ENCODE measurements around the gene KRT76. TPM values are rescaled to one million over a fixed set of nuclear protein-coding genes. Genes with fewer than 3 reads are reported as not detected.
A peak's percentile ranks its signal among the peaks of the same experiment; 100 is the strongest.

Gene KRT76
- total and polyA plus RNA-seq, 2 experiments from 2014 or later, result not detected

DNA sequence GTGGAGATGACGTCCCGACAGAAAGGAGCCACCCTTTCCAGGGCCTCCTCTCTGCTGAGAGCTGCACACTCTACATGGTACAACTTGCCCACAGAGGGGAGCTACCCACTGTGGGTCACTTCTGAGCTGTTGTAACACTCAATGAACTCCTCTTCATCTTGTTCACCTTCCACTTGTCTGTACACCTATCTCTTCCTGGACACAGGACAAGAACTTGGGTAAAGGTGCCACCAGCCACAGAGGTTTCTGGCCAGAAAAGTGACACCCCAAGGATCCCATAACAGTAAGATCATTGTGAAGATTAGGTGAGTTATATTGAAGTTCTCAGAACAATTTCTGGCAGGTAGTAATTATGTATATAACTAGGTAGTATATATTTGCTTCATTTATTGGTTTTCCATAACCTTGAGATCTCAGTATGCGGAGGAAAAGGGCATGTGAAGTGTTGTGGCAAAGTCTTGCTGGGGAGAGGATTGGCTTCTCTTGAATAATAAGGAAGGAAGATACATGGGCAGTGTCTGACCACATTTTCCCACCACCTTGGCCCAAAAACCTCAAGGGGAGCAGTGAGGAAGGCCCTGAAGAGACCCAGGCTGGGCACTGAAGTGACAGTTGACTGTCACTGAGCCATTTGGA is 34.2 kb downstream of the KRT76 start (continued):
- TF ChIP-seq ZNF331 (CRISPR knock-in tag; IDR thresholded peaks at IDR 0.05; ENCODE audit: low read depth) (no peak), POLR2AphosphoS5 (IDR thresholded peaks at IDR 0.05; ENCODE audit: low read depth) (no peak), CREB1 (CRISPR knock-in tag; IDR thresholded peaks at IDR 0.05; ENCODE audit: low read depth) (no peak), ZNF114 (CRISPR knock-in tag; IDR thresholded peaks at IDR 0.05) (no peak)
- TF ChIP-seq, protein P1, sequence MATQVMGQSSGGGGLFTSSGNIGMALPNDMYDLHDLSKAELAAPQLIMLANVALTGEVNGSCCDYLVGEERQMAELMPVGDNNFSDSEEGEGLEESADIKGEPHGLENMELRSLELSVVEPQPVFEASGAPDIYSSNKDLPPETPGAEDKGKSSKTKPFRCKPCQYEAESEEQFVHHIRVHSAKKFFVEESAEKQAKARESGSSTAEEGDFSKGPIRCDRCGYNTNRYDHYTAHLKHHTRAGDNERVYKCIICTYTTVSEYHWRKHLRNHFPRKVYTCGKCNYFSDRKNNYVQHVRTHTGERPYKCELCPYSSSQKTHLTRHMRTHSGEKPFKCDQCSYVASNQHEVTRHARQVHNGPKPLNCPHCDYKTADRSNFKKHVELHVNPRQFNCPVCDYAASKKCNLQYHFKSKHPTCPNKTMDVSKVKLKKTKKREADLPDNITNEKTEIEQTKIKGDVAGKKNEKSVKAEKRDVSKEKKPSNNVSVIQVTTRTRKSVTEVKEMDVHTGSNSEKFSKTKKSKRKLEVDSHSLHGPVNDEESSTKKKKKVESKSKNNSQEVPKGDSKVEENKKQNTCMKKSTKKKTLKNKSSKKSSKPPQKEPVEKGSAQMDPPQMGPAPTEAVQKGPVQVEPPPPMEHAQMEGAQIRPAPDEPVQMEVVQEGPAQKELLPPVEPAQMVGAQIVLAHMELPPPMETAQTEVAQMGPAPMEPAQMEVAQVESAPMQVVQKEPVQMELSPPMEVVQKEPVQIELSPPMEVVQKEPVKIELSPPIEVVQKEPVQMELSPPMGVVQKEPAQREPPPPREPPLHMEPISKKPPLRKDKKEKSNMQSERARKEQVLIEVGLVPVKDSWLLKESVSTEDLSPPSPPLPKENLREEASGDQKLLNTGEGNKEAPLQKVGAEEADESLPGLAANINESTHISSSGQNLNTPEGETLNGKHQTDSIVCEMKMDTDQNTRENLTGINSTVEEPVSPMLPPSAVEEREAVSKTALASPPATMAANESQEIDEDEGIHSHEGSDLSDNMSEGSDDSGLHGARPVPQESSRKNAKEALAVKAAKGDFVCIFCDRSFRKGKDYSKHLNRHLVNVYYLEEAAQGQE (IDR thresholded peaks at IDR 0.05; ENCODE audit: unreplicated experiment), result no peak

DNA sequence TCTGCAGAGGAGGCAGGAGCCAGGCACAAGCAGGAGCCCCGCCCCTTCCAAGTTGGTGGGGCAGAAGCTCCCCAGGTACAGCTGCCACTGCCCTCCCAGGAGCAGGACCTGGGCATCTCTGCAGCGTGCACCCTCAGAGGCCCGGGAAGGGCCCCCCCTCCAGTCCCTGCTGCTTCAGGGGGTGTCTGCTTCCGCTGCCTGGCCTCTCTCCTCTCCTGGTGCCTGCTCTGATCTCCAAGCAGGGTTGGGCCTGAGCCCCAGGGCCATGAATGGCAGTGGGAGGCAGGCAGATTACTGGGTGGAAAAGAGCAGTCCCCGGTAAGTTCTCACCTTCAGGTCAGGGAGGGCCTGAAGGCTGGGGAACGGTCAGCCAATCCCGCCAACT is 35.0 kb downstream of the KRT76 start:
- peaks cover 12% of the 10 kb centered on the region for H3K27me3 Mint-ChIP-seq (ENCODE audit: insufficient read depth, low read depth, poor library complexity)
- H3K4me3 Mint-ChIP-seq, result no peak overlapping the region
- H3K27ac Mint-ChIP-seq, result no peak overlapping the region

DNA sequence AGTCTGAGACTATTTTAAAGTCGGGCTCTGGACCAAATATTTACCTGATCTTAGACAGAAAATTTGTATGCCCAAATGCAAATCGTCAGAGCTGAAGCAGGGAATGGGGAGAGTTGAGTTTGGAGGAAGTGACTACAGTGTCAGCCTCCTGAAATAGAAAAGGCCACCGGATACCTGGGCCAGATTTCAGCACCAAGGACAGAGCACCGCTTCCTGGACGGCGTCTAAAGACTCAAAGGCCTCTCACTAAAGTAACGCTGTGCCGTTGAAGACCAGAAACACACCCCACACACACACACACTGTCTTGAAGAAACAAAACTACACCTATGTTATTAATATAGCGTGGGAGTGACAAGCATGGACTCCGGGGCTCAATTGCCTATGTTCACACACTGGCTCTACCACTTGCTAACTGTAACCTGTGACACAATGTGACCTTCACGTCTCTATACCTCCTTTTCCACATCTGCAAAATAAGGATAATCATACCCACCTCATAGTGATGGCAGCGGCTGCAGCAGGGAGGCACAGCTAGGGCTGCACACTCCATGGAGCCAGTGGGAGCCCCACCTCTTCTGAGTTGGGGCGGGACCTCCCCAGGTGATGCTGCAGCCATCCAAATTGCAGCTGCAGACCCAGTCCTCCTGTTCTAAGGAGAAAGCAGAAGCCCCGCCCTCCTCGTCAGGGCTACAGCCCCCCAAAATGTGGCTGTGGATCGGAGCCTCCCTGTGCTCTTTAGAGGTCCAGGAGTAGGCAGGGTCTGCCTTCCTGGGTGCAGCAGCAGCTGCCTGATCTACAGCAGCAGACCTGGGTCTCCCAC is 35.6 kb downstream of the KRT76 start:
- H3K4me2 ChIP-seq, result no peak overlapping the region
- ATAC-seq (peak; percentile 97), DNase-seq (ENCODE audit: low spot score) (peak; percentile 89)
- no peak overlapping the region for H3K27ac ChIP-seq (ENCODE audit: low read depth)
- no peaks in the 10 kb centered on the region for H3K27me3 ChIP-seq (ENCODE audit: insufficient read depth)
- H3K4me3 Mint-ChIP-seq, result no peak overlapping the region
- H3K79me2 ChIP-seq (replicated peaks; ENCODE audit: insufficient read depth), result no peaks in the 10 kb centered on the region
- no peaks in the 10 kb centered on the region for H3F3A ChIP-seq (replicated peaks; ENCODE audit: low read depth)
- H3K9me2 ChIP-seq (ENCODE audit: insufficient read depth), result no peaks in the 10 kb centered on the region
- H2AFZ ChIP-seq, result no peak overlapping the region
- H3K4me3 ChIP-seq, result no peak overlapping the region
- H3K9me3 Mint-ChIP-seq, result peaks cover 3% of the 10 kb centered on the region; the same call in 1 of the 3 replicates
- H3K4me1 Mint-ChIP-seq, result peaks cover 6% of the 10 kb centered on the region; the same call in 1 of the 3 replicates
- H3K36me3 Mint-ChIP-seq (ENCODE audit: low read depth), result no peaks in the 10 kb centered on the region; the same call in 2 of the 3 replicates
- no peaks in the 10 kb centered on the region for H3K4me1 ChIP-seq (ENCODE audit: insufficient read depth)
- TF ChIP-seq NANOG (IDR thresholded peaks at IDR 0.05; ENCODE audit: borderline replicate concordance), result no peak
- TF ChIP-seq, protein P1 (IDR thresholded peaks at IDR 0.05; ENCODE audit: unreplicated experiment), result peak; percentile 94
- no peak overlapping the region for H3K27ac Mint-ChIP-seq
- H3K36me3 ChIP-seq (ENCODE audit: insufficient read depth), result no peaks in the 10 kb centered on the region
- 0 out of 2 replicates have a peak, but pooled peaks cover 3% of the 10 kb centered on the region for H4K20me1 ChIP-seq (replicated peaks; ENCODE audit: insufficient read depth)
- peaks cover 12% of the 10 kb centered on the region for H3K27me3 Mint-ChIP-seq (ENCODE audit: insufficient read depth, low read depth, poor library complexity)

More for the DNA sequence above, 35.0 kb downstream of the KRT76 start:
- H3K36me3 ChIP-seq (ENCODE audit: insufficient read depth), result no peaks in the 10 kb centered on the region
- H3K4me1 ChIP-seq (ENCODE audit: insufficient read depth), result no peaks in the 10 kb centered on the region
- TF ChIP-seq ZNF114 (CRISPR knock-in tag; IDR thresholded peaks at IDR 0.05) (no peak), STAT1 (IDR thresholded peaks at IDR 0.05; ENCODE audit: unreplicated experiment) (no peak)
- no peaks in the 10 kb centered on the region for H3K27me3 ChIP-seq (ENCODE audit: insufficient read depth)
- H3F3A ChIP-seq (replicated peaks; ENCODE audit: low read depth), result no peaks in the 10 kb centered on the region
- H3K27ac ChIP-seq (ENCODE audit: low read depth), result no peak overlapping the region
- Mint-ChIP-seq H3K9me3 (peaks cover 3% of the 10 kb centered on the region; the same call in 1 of the 3 replicates), H3K4me1 (peaks cover 6% of the 10 kb centered on the region; the same call in 1 of the 3 replicates), H3K36me3 (ENCODE audit: low read depth) (no peaks in the 10 kb centered on the region; the same call in 2 of the 3 replicates)
- no peak overlapping the region for H3K4me2 ChIP-seq
- H3K79me2 ChIP-seq (replicated peaks; ENCODE audit: insufficient read depth), result no peaks in the 10 kb centered on the region
- no peak overlapping the region for H2AFZ ChIP-seq
- H3K9me2 ChIP-seq (ENCODE audit: insufficient read depth), result 0 out of 2 replicates have a peak, but pooled peaks cover 5% of the 10 kb centered on the region
- DNase-seq (ENCODE audit: low spot score) (no peak), ATAC-seq (peak; percentile 42; the same call in 2 of the 3 replicates)
- no peak overlapping the region for H3K4me3 ChIP-seq
- 0 out of 2 replicates have a peak, but pooled peaks cover 3% of the 10 kb centered on the region for H4K20me1 ChIP-seq (replicated peaks; ENCODE audit: insufficient read depth)

Measured in GM23338 (cell line).